ENCODE results near the gene MAN1B1. TPM values are rescaled to one million over a fixed set of nuclear protein-coding genes. Genes with fewer than 3 reads are reported as not detected.

Gene MAN1B1
- total and polyA plus RNA-seq, 2 donors (not counting 3 experiments of a cell fraction or from before 2014, with no cell fraction given), result 75.3 to 83.3 TPM

GRCh38 chr9:137046088-137046787, 40.5 kb upstream of the MAN1B1 start, which contains the start of gene NPDC1:
TSS of gene NPDC1 (minus strand) at chr9:137046177. CDS start at chr9:137045989, 188 bp downstream.
- CTCF ChIA-PET, result interaction anchor here (0.7 to 4.9 kb wide), 23 partner anchors 11 to 261 kb away, joined by 3 to 152 read pairs (median 7); partner anchors contain the start of genes CLIC3, CYSRT1, MAN1B1 and RNF224
- BruUV-seq (replicated peaks), result no TSS peak
- Histone ChIP-seq H3K27me3 (ENCODE audit: control insufficient read depth in 2 of 2, insufficient read depth in 2 of 2, low read length in 2 of 2) (peaks cover 0 to 3% of the 10 kb centered on the region in 2 experiments), H3K9me3 (replicated peaks; ENCODE audit: control insufficient read depth, insufficient read depth, low read length) (no peaks in the 10 kb centered on the region), H3K4me3 (replicated peaks in 1 of 3; ENCODE audit: insufficient read depth in 1 of 3, low read depth in 1 of 3, low read length in 3 of 3) (peak within 1 kb of the TSS; percentile 44 to 57 (median 54)), H3K79me2 (ENCODE audit: control insufficient read depth, insufficient read depth, low read length) (peaks cover 33% of the 10 kb centered on the region), H3K4me2 (ENCODE audit: insufficient read depth, low read length) (peak within 1 kb of the TSS; percentile 56), H2AFZ (ENCODE audit: low read depth, low read length) (peak within 1 kb of the TSS; percentile 98), H3K9me1 (replicated peaks; ENCODE audit: control insufficient read depth, extremely low read depth, insufficient read depth, low read length) (no peaks in the 10 kb centered on the region), H4K20me1 (replicated peaks; ENCODE audit: control insufficient read depth, extremely low read depth, insufficient read depth, low read length) (no peaks in the 10 kb centered on the region), H3K9ac (replicated peaks; ENCODE audit: extremely low read depth, insufficient read depth, low read length) (peak within 1 kb of the TSS; percentile 36), H3K27ac (ENCODE audit: insufficient read depth, low read depth, low read length) (peak within 1 kb of the TSS; percentile 41), H3K36me3 (ENCODE audit: control insufficient read depth in 2 of 2, extremely low read depth in 1 of 2, insufficient read depth in 2 of 2, low read length in 2 of 2) (no peaks in the 10 kb centered on the region), H3K4me1 (ENCODE audit: control insufficient read depth, extremely low read depth, insufficient read depth, low read length) (peaks cover 35% of the 10 kb centered on the region)
- POLR2A ChIA-PET, result interaction anchor here (0.6 to 1.2 kb wide), 5 partner anchors 18 to 172 kb away, joined by 3 to 8 read pairs (median 4); partner anchors contain the start of gene MAN1B1
- intact Hi-C loops (cut with micrococcal nuclease), result loop anchor here (1.0 kb wide), 3 partner anchors 21 to 181 kb away; partner anchors contain the start of genes MAN1B1 and RNF224
- dilution Hi-C loops (cut with MboI; ENCODE audit: extremely low pct_ligation_motif_present, low sequenced_read_pairs), result no loop called here
- peak; percentile 79 for DNase-seq (ENCODE audit: low read depth, low spot score)
- peak; percentile 85 for FAIRE-seq
- TF ChIP-seq, protein P1, sequence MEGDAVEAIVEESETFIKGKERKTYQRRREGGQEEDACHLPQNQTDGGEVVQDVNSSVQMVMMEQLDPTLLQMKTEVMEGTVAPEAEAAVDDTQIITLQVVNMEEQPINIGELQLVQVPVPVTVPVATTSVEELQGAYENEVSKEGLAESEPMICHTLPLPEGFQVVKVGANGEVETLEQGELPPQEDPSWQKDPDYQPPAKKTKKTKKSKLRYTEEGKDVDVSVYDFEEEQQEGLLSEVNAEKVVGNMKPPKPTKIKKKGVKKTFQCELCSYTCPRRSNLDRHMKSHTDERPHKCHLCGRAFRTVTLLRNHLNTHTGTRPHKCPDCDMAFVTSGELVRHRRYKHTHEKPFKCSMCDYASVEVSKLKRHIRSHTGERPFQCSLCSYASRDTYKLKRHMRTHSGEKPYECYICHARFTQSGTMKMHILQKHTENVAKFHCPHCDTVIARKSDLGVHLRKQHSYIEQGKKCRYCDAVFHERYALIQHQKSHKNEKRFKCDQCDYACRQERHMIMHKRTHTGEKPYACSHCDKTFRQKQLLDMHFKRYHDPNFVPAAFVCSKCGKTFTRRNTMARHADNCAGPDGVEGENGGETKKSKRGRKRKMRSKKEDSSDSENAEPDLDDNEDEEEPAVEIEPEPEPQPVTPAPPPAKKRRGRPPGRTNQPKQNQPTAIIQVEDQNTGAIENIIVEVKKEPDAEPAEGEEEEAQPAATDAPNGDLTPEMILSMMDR (IDR thresholded peaks at IDR 0.05; ENCODE audit: extremely low read depth in 1 of 2, insufficient read depth in 1 of 2, low read depth in 1 of 2, low read length in 2 of 2), result peak; percentile 94 to 96
- peak; percentile 29 for TF ChIP-seq POLR2AphosphoS5 (IDR thresholded peaks at IDR 0.05; ENCODE audit: insufficient read depth, low read depth, low read length)
- no peak for TF ChIP-seq JUN (IDR thresholded peaks at IDR 0.05; ENCODE audit: borderline replicate concordance, insufficient read depth, insufficient read length, low read depth)
- TF ChIP-seq GATA2 (IDR thresholded peaks at IDR 0.05; ENCODE audit: insufficient read depth, insufficient read length, low read depth, low read length), result no peak
- peak; percentile 49 for TF ChIP-seq EZH2 (IDR thresholded peaks at IDR 0.05; ENCODE audit: borderline replicate concordance, low read depth, low read length, severe bottlenecking)
- no peak for TF ChIP-seq MYC (IDR thresholded peaks at IDR 0.05; ENCODE audit: low read depth, low read length)
- TF ChIP-seq POLR2A (IDR thresholded peaks at IDR 0.05; ENCODE audit: low read depth, low read length), result peak; percentile 63
- TF ChIP-seq MAX (IDR thresholded peaks at IDR 0.05; ENCODE audit: insufficient read depth, insufficient read length), result no peak

Data from endothelial cell of umbilical vein (primary cell).